ENCODE results near the gene TWIST2.

Gene TWIST2

GRCh38 chr2:238873381-238873801 lies 25.5 kb downstream of the TWIST2 start:
- DNase-seq = no peak

- DNase-seq = no peak
Observed at GRCh38 chr2:238873841-238874240, 26.0 kb downstream of the TWIST2 start.

DNA sequence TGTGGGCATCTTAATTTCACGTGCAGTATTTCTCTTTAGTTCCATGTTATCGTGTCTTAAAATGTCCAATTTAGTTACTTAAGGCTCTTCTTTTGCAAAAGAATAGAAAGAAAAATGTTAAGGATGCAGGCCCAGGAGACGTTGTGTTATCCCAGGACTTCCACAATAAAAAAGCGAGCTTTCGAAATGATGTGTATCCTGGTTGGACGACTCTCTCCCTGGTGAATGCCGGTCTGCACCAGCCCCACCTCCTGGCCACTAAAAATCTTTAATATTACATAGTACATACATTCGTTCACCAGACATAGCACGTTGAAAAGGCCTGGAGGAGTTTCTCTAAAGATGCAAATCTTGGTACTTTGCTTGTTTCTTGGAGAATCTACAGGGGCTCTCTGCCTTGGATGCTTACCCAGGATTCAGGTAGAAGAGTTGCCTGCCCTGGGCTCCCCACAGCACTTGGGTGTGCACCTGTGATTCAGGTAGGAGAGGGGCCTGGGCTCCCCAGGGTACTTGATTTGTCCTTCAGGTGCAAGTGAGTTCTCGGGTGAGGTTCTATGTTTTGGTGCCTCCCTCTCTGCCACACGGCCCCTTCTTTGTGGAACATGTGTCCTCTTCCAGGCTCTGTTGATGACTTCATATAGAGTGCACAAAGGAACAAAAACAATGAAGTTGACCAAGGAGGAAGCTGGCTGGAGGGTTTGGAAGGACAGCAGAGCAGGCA lies 26.6 kb downstream of the TWIST2 start:
- peak; percentile 69 for DNase-seq

DNA sequence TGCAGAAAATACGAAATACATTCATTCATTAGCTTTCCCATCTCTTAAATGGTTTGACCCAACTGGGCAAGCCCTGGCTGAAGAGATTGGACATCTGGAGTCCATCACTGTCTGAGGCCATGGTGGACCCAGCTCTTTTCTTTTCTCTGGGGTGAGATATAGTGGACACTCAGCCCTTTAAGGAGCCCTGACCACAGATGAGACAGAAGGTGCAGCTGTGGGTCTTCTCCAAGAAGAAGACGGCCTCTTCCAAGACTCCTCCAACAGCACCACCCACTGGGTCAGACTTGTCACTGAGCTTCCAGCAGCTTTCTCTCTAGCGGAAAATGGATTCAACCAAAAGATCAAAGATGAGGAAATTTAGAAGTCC lies 27.2 kb downstream of the TWIST2 start:
- no peak for DNase-seq

- no peak for DNase-seq
Observed at GRCh38 chr2:238875471-238876231, 27.8 kb downstream of the TWIST2 start.

GRCh38 chr2:238876232-238876630 lies 28.3 kb downstream of the TWIST2 start:
- no peak for DNase-seq

DNA sequence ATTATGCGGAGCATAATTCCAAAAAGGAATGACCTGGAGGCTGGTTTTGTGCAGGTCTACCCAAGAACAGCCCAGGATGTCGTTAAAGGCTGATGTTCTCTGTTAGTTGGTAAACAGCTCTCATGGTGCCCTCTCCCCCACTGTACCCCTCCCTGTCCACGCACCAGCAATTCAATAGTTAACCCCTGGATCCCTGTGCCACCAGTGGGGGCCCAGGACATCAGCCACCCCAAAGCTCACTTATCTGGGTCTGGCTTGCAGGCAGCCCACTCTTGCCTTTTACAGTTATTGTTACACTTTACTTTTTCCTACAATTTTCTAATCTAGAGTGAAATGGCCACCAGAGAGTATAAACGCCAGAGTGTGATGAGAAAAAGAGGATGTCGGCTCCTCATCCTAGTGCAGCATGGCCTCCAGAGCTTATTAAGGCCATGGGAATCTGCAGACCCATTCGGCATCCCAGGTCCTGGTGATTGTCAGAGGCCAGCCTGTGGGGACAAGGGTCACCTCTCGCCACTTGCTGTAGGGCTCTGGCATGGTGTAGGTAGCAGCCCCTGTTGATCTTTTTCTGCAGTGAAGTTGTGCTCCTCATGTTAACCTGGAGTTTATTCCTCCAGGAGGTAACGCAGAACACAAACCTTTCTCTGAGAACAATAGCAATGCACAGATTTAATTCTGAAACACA lies 30.3 kb downstream of the TWIST2 start:
- no peak for DNase-seq

DNA sequence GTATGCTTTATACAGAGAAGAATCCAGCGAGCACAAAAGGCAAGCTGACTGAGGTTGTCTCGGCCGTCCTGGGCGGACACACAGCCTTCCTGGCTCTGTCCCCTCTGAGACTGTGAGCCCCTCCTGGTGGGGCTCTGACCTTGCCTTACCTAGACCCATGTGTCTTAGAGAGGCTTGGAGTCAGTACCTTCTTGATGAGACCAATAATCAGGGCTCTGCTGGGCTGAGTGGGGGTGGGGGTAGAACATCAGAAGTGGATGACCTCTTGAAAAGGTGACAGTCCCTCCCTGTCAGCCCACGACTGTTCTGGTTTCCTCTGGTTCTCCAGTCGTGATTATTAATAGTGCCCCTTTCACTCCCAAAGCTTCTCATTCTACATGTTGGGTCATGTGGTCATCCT lies 31.2 kb downstream of the TWIST2 start:
- DNase-seq = no peak

GRCh38 chr2:238879621-238880377 lies 31.9 kb downstream of the TWIST2 start:
- no peak for DNase-seq

- DNase-seq = no peak
Observed at GRCh38 chr2:238881353-238882081, 33.6 kb downstream of the TWIST2 start.

DNA sequence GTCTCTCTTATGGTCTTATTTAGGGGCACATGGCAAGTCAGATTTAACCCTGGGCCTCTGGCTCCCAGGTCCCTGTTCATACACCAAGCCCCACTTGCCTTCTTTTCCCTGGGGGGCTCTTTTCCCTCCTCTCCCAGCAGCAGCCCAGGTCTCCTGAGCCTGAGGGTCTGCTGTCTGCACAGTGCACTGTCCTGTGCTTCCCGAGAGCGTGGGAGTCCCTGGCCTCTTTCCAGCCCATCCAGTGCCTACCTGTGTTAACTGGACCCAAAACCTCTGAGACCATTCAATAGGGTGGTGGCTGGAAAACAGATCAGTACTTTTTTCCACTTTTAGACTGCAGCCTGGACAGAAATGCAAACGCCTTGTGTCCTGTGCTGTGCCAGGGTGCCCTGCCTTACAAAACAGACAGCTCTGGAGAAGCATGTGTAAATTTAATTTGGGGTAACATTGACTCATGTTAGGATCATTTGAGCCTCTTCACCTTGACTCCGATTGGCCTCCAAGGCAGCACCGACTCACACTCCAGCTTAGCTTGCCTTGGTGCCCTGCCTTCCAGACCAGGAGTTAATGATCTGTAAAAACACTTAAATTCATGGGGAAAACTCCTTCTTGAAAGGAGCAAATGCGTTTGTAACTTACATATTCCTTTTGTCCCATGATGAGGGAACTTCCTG lies 34.3 kb downstream of the TWIST2 start:
- DNase-seq = no peak

DNA sequence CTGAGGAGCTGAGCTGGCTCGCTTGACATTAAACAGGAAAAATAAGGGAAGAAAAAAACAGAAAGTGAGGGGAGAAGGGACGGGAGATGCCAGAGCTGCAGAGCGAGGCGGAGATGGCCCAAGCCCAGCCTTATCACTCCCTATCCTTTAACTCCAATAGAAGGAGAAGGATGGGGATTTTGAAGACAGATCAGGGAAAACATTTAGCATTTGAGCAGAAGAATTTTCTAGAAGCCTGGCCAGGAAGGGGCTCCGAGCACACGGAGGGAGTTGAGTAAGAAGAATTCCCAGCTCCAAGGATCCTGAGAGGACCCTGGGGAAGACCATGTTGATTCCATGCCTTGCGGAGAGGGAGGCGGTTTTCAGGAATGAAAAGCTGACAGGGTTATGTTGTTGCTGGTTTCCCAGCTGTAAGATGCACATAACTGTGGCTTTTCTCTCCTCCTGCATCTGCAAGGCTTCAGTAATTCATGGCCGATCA lies 35.6 kb downstream of the TWIST2 start:
- DNase-seq = peak; percentile 96

DNA sequence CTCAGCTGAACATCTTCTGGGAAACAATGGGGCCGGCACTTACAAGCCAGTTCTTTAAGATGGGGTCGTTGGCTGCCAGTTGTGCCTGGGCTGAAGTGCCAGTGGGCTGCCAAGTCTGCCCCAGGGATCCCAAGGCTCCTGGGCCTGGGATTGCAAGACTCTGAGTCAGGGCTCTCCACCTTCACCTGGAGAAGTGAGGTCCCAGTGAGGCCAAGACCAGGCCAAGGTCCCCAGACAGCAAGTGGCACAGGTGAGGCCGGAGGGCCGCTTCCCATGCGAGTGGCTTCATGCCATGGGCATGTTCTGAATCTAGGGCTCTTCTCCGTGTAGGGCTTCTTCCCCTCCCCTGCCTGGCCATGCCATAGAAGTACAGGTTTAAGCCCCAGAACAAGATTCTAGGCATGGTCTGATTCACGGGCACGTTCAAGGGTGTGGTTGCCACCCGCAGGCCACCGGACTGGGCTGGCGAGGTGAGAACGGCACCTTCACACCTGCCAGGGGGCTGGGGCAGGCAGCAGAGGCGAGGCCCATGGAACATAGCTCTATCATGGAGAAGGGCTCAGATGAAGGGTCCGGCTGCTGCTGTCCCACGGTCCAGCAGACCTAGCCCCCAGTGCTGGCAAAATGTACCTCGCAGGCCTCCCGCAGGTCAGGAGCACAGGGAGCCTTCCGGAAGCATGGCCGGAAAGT lies 36.4 kb downstream of the TWIST2 start:
- DNase-seq = no peak

DNA sequence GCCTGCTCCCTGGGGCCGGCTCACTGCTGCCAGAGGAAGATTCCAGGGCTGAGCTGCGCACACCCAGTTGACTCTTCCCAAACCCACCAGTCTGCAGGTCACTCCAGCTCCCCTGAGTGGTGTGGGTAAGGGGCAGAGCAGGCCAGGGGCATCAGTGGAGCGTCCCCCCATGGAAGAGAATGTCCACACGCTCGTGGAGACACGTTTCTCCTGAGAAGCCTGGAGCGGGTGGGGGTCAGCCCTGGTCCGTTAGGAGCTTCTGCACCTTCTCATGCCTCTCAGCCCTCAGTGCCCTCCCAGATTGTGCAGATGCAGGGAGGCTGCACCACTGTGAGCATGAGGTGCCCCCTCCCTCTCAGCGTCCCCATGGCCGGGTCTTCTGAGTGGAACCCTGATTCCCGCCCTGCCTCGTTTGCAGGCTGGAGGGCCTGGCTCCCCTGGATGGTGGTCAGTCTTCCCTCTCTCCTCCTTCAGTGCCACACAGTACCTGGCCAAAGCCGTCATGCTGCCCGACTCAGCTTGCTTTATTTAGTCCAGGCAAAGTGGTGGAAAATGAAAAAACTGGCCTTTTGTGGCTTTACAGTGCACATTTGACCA lies 37.0 kb downstream of the TWIST2 start:
- DNase-seq = no peak

- DNase-seq = no peak
Observed at GRCh38 chr2:238886453-238887094, 38.7 kb downstream of the TWIST2 start.

GRCh38 chr2:238887616-238888015 lies 39.7 kb downstream of the TWIST2 start:
- no peak for DNase-seq

DNA sequence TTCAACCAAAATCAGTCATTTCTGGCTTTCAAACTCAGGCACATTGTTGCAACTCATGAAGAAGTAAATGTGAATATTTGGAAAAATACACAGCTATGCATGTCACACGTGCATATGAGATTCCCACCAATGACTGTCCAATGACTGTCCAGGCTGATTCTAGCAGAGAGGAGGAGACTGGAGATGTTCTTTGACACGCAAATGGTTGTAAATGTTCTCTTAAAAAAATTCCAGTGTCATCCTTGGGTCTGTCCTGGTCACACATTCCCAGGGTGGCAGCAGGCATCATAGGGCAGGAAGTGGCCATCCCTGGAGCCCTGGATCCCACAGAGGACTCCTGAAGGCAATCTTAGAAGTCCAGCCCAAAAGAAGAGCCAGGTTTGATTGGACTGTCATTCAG lies 40.9 kb downstream of the TWIST2 start:
- DNase-seq = no peak

GRCh38 chr2:238890131-238890530 lies 42.2 kb downstream of the TWIST2 start:
- no peak for DNase-seq

DNA sequence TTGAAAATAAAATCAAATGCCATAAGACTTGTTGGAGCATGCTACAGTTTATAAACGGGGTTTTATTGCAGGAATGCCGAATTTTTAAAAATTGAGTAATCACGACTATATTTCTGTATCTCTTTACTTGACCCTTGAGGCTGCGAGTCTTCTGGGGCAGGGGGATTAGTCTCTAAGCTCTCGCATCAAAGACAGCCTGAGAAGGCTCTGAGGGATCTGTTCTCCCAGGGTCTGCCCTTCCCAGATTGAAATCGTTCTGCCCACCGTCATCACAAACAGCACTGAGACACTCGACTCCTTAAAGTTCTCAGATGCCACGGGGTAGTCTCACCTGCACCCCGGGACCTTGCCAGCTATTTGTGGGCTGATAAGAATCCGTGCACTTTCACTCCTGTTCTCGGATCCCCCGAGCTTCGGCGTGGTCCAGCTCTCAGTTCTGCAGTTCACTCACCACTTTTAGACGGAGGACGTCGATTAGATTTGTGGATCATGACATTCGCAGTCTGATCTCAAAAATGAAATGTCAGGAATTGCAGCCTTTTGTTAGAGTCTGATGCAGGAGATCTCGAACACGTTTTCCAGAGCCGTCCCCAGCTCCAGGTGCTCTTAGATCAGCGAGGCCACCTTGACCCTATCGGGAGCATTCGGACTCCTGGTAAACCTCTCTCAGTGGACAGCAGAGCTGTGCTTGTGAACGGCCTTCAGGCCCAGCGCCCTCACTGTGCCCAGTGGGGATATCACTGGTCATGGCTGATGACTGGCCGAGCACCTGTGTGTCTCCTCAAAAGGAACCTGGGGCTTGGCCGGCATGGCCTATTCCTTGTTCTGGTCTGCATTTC lies 43.0 kb downstream of the TWIST2 start:
- no peak for DNase-seq
